ENCODE data around the gene ARHGEF6.

ARHGEF6 gene

DNA sequence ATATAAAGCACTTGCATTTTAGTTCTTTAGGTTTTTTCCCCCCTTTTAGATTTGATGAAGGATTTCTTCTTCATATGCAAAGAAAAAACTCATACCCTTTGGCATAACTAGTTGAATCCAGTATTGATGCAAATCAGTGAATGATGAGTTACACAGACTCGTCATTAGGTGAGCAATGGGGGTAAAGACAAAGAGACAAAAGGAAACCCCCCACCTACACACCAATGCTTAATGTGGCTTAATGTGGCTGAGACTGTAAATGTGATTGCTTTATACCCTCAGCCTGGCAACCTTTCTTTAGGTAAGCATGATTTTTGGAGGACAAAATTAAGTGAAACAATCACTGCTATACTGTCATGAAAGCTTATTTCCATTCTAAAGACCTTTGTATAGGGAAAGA lies 93.3 kb downstream of the ARHGEF6 start:
- DNase-seq = no peak

DNA sequence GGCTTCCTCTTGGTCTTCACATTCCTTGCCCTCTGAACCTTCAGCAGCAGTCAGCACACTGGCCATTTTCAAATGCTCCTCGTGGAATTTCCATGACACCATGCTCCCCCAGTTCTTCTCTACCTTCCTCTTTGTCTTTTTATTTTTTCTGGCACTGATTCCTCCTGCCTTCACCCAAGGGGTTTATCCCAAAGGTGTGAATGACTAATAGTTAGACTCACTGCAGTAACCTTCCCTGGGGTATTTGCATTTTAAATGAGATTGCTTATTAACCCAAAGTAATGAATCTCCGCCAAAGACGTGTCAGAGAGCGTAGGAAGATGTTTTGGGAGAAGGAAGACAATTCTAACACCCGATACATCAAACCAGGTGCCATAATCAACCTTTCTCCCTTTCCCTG lies 96.6 kb downstream of the ARHGEF6 start:
- no peak for DNase-seq

DNA sequence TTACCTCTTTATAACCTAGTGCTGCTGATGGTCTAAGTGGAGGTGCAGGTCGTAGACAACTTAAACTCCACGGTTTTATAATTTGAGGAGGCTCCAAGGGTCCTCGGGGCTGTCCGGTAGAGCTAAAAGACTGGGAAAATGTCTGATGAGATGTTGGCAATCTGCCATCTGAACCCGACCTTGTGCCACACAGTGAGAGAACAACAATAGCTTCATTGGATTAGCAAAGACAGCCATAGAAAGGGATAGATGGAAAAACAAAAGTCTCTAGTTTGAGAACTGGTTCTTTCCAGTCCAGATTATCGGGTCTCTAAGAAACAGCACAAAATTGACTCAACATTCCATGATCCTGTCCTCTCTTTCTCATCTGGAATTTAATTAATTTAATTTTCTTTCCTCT lies 101.2 kb downstream of the ARHGEF6 start:
- no peak for DNase-seq

DNA sequence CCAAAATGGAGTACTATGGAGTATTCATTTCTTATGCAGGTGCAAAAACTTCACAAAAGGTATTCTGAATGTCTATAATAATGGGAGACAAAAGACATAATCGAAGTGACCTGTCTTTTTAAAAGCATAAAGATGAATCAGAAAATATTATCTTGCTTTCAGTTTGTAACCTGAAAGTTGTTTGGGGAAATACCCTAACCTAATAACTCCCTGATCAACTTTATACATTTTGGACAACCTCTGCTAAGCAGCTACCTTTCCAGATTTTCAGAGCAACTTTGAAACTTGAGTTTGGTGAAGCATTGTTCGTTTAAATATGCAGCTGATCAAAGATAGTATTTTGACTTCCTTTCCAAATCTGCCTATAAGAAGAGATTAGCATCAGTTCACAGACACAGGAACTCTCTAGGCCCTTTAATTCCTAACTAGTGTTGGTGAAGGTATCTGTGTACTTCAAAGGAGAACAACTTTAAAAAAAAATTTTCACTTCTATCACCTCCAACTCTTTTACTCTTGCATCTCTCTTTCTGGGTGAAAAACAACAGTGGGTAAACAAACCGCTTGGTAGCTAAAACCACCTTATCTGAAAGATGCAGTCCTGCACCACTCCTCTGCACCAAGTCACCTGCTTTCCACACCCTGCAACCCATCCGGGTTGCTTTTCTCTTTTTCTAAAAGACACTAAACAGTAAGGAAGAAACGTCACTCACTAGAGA lies 106.3 kb downstream of the ARHGEF6 start:
- no peak for DNase-seq

DNA sequence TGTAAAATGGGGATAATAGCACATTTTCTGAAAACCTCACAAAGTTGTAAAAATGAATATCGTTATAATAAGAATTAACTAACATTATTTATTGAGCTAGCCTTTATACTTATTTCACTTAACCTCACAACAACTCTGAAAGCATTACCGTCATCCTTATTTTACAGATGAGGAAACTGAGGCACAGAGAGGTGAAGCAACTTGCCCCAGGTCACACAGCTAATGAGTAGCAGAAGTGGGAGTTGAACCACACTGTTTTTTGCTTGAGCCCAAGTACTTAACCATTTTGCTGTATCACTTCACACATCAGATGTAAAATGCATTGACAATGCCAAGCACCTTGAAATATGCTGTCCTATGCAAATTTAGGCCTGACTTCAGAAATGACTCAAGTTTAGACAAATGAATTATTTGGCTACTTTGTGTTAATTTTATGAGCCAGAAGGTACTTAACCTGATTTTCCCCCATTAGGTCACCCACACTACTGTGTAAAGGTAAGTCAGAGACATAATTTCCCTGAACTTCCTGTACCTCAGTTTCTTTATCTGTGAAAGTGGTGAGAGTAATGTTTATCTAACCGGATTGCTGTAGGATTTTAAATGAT lies 109.6 kb downstream of the ARHGEF6 start:
- DNase-seq = no peak

DNA sequence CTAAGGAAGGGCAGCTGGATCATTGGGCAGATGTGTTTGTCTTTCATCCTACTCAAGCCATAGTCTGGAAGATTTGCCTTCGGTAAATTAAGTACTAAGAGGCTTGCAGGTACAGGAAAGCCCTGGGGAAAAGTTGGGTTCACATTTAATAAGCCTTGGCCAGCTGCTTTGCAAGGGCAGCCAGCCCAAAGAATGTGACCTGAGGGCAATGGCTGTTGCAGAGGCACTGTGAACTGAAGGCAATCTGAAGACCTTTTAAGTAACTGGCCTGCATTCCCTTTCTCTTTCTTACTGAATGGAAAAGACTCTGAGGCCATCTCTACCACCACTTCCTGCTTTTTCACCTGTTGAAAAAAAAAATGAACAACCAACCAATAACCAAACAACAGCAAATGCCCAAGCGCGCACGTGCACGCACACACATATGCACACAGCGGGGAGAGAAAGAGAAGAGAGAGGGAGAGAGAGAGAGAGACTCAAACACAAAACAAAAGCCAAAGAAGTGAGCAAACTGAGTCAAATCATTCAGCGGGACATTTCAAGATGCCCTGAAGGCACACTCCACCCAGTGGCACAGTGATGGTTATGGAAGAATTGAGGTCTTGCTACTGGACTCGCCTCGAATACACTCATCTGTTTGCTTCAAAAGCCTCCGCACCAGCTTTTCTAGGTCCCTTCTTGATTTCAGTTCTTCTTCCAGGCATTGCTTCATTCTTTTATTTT lies 113.1 kb downstream of the ARHGEF6 start:
- DNase-seq = no peak

DNA sequence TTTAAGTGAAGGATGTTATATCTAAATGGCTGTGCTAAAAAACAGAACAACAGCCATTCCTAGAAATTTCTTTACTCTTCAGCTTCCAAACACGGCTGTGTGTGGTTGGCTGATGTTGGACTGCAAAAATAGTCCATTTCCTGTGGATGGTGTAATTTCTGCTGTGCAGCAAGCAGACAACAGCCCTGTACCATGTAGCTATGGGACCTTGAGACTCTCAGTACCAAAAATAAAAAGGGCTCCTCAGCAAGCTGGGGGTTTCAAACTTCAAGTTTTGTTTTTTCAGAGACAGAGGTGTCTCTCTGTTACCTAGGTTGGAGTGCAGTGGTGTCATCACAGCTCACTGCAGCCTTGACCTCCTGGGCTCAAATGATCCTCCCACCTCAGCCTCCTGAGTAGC lies 114.6 kb downstream of the ARHGEF6 start:
- peak; percentile 11 for DNase-seq

DNA sequence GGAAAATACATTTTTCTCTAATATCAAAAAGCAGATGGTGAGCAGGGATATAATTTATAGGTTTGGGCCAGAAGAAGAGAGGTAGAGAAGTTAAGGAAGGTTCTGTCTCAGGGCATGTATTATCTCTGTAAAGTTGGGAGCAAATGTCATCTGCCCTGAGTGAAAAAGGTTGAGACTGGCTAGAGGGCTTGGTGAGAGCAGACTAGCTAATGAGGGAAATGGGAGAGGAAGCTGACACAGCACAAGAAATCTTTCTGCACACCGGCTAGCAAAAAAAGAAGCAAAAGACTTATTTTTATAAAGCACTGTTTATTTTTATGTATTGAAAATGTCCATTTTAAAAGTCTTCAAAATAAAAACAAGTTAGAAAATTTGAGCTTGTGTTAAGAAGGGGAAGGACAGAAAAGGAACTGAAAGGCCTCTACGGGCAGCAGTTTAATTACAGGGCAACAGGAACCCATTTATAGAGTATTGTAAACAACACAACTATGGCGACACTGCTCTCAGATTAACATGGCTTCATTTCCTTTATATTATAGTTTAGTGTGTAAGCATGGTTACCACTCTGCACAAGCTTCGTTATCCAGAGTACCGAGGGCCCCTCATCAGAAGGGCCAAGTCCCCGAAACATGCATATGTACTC lies 115.4 kb downstream of the ARHGEF6 start:
- DNase-seq = peak; percentile 27

DNA sequence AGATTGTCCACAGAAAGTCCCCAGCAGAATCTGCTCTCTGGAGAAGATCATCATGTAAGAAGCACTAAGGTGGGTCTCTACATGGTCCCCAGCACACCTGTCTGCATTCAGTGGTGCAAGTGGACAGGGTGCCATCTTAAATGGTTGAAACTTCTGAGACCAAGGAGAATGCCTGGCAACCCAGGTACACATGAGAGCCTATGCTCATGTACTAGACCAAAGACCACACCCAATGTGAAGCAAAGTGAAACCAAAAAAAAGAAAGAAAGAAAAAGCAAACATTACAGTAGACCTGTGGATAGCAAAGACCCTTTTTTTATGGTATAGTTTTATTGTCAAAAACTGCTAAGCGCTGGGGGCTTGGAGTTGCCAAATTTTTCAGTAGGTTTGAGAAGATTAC lies 117.8 kb downstream of the ARHGEF6 start:
- DNase-seq = no peak

DNA sequence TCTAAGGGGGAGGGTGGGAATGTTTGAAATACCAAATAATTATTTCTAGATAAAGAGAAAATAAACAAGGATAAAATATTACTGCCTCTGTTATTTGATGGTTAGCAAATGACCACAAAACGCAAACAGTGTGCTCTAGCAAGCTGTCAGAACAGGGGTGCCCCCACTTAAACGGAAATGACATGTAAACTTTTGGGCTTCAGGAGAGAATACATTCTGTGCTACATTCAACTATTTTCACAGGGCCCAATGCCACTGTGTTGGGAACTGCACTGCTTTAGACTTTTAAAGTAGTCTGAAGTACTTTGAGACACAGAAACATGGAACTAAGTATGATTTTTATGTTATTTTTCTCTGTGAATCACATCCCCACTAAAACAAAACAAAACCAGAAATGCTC lies 118.6 kb downstream of the ARHGEF6 start:
- DNase-seq = no peak

DNA sequence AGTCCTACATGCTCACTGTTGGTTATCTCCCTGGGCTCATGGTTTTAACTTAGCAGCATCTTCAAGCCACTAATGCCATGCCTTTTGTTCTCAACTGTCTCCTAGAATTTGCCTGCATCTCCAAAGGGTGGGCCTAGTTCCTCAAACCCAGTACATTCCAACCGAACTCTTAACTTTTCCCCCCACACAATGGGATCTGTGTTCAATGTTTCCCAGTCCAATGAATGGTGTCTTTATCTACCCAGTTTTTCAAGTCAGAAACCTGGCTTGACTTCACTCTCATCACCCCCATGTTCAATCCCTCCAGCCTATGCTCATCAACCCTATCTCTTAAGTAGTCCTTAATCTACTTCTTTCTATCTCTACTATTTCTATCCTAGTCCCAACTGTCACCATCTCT lies 119.8 kb downstream of the ARHGEF6 start:
- no peak for DNase-seq

DNA sequence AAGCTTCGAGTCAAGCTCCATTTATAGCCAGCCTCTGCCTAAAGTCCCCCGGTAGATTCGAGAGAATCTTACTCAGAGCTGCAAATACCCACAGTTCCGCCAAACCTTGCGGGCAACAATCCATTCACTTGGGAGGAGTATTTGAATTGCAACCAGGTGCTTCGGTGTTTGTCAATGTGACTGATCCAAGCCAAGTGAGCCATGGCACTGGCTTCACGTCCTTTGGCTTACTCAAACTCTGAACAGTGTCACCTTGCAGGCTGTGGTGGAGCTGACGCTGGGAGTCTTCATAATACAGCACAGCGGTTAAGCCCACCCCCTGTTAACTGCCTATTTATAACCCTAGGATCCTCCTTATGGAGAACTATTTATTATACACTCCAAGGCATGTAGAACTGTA lies 121.6 kb downstream of the ARHGEF6 start:
- no peak for DNase-seq

DNA sequence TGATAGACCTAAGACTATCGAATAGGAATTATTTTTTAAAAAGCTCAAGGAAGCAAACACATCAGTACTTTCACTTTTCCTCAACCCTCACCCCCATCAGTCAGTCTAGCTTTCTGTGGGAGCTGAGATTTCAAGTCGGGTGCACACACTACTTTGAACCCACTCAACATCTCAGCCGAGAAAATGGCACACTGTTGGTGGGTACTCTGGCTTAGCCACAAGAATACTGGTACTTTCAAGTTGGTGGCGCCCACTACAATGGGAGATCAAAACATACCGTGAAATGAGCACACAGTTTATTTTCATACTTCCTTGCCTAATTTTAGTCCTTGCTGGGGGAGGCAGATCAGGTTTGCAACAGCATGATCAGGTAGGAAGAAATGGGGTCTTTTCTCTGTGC lies 122.6 kb downstream of the ARHGEF6 start:
- no peak for DNase-seq

DNA sequence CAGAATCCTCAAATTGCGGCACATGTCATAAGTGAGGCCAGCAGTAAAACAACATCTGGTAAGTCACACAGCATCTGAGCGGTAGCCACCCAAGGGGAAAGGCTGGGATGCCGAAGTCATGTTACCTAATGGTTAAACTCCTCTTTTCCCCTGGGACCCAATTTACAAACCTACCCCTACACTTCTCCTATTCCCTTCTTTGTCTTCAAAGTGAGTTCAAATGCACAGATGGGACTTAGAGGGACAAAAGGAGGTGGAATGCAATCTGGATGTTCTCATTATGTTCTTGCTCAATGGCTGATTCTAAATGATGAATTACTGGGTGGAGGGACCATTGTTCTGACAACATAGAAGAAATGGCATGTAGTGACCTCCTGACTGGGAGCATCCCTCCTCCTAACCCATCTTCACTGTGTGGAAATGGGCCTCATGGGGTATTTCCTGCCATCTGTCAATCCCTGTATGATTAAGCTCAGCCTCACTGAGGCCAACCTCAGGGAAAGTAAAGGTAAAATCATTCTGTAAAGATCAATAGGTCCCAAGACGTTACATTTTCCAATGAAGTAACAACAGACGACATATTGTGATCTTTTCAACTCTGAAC lies 124.3 kb downstream of the ARHGEF6 start:
- no peak for DNase-seq

DNA sequence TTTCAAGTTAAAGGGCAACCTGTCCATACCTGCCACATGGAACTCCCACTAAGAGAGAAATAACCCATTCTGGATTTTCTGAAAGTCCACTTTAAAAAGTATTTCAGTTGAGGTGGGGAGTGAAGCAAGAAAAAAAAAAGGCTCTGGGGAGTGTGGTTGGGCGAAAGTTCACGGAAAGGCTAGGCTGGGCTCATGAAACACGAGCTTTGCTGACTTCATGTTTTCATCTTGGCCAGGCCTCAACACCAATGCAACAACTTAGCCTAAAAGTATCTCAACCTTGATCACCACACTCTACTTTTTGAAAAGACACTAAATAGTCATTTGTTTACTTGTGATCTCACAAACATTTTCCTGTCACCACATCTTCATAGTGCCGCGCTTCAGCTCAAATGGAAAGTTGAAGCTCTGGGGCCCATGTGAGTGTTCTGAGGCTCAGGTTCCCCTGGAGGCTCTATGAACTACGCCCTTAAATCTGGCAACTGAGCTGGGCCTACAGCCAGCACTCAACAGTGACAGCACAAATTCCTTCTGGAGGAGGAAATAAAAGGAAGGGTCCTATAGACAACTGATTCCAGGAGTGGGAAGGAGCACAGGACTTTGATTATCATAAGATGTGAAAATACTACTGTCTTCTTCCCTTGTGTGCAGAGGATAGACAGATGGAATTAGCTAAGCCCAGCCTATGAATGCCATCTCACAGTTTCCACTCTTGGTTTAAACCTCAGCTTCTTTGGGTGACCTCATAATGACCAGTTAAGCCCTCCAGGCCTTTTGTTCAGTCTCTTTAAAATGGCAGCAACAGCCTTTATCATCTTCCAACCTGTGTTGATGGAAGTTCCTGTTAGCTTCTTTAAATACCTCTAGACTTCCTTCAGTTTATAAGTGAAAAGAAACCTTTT lies 127.7 kb downstream of the ARHGEF6 start:
- DNase-seq = peak; percentile 50

DNA sequence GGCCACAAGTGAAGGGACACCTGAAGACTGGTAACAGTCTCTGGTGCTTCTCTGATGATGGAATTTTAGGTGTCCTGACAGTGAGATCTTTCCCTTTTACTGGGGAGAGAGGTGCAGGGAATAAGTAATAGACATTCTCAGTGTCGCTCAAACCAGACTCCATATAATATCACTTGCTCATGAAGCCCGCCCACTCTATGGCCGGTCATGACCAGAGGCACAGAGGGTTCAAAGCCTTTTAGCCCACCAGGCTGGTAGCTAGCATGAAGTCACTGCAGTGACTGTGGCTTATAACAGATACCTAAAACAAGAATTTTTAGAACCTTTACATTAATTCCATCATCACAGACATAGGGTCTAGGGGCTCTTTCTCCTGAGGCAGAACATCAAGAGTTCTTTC lies 129.9 kb downstream of the ARHGEF6 start:
- DNase-seq = no peak

DNA sequence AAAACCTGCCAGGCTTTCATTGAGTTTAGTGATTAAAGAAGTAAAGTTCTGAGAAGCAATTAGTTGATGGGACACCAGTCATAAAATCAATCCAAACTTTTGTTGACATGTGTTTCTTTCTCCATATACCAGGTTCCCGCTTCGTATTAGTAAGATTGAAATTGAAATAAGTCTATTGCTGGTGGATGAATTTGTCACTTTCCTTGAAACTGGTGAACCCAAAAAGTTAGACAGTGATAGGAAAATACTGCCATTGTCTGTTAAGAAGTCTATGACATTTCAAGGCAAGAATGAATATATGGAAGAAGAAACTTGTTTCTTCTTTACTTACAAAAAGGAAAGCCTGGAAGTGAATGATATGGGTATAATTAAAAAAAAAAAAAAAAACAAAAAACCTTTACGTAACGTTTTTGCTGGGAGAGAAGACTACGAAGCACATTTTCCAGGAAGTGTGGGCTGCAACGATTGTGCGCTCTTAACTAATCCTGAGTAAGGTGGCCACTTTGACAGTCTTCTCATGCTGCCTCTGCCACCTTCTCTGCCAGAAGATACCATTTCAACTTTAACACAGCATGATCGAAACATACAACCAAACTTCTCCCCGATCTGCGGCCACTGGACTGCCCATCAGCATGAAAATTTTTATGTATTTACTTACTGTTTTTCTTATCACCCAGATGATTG lies 132.9 kb downstream of the ARHGEF6 start, which contains the start of gene CD40LG:
Gene CD40LG, plus strand, starts transcription at position 482 of the 684 bp plus-strand sequence. Its CDS starts 91 bp downstream, at position 573.
- DNase-seq = no peak

DNA sequence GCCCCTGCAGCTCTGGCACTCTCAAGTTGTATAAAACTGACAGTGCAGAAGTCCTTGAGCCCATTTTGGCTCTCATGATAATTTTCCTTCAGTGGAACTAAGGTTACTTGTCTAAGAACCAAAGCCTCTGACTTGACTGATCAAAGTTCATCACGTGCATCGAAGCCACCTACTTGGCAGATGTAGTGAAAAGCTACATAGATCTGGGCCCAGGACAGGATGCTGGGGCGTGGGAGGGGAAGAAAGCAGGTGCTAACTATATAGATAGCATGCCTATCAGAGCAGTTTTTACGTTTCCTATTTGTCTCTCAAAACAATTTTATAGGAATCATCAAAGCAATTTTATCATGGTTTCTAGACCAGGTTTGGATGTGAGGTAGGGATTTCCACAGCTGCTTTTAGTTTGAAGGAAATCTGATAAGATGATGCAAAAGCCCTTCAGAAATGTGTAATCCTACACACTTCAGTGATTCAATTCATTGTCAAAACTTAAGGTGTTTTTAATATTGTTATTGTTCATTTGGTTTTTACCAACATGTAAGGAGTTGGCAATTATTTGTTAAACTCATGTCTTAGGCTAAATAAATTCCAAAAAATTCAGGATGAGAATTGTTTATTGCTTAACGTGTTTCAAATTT lies 134.0 kb downstream of the ARHGEF6 start:
- DNase-seq = no peak

DNA sequence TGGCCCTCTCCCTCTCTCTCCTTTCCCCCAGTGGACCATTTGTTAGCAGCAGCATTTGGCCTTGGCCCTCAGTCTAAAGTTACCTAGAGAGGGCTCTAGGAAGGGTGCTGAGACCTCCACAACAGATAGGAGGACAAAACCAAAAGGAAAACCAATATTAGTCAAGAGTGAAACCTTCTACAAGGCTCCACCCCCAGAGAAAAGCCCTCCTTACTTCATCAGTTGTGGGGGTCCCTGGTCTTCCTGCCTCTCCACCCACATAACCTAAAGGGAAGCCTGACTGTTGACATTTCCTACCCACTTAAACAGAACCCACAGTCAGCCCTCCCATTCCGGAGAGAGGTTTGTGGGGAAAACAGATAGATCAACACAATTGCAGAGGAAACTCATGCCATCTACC lies 137.5 kb downstream of the ARHGEF6 start:
- DNase-seq = no peak

DNA sequence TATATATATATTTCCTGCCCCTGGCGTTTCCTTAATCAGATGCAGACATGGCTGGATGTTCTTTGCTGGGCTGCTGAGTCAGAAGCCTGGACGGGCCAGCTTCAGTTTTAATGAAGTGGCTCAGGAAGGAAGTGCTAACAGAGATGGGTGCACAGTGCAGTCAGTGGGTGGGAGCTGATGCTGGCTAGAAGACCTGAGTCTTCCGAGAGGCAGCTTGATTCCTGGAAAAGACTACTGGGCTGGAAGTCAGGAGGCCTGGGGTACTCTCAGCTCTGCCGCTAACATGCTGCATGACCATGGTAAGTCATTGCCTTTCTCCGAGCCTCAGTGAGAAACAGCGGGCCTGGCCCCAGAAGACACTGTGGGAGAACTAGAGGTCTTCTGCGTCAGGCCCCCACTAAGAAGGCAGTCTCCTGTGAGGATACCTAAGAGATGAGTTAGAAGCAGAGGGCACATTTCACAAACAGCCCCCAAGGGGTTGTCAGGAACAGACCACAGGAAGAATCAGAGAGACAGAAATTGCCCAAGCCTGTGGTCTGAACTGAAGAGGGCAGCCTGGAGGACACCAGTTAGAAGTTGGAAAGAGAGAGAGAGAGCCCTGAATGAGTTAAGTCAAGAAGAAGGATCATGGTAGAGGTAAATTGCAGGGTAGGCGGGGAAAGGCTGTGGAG lies 141.1 kb downstream of the ARHGEF6 start:
- no peak for DNase-seq
